Central memory CD8-positive, alpha-beta T cell (primary cell): ENCODE results near the gene TOLLIP.
A peak's percentile ranks its signal among the peaks of the same experiment; 100 is the strongest.

ENCODE experiments used
- ATAC-seq: fragments of 150-1000 bp; cut with Tn5 transposase; replicated peaks from 2 replicates; pipeline ENCODE4 v1.10.0; 2022; ENCODE audit warnings: mild to moderate bottlenecking, moderate FRiP score, moderate number of reproducible peaks; ENCODE audit not compliant: poor library complexity, severe bottlenecking; ENCODE audit errors: extremely low read depth
- DNase-seq, 2 donors: peaks; one replicate each; pipeline ENCODE4 v3.0.0; 2021; ENCODE audit warnings: low spot score in 2 of 2
- H3K27ac Mint-ChIP-seq: one replicate; pipeline ENCODE4 v1.8.0; 2022; ENCODE audit warnings: low read depth, mild to moderate bottlenecking, moderate library complexity, mixed read lengths
- H3K27me3 Mint-ChIP-seq: one replicate; pipeline ENCODE4 v1.8.0; 2022; ENCODE audit warnings: mixed read lengths
- H3K36me3 Mint-ChIP-seq: one replicate; pipeline ENCODE4 v1.8.0; 2022; ENCODE audit warnings: mild to moderate bottlenecking, moderate library complexity, mixed read lengths; ENCODE audit not compliant: insufficient read depth
- H3K4me1 Mint-ChIP-seq: one replicate; pipeline ENCODE4 v1.8.0; 2022; ENCODE audit warnings: mixed read lengths
- H3K4me3 Mint-ChIP-seq: one replicate; pipeline ENCODE4 v1.8.0; 2022; ENCODE audit warnings: mild to moderate bottlenecking, moderate library complexity, mixed read lengths
- H3K9me3 Mint-ChIP-seq: one replicate; pipeline ENCODE4 v1.8.0; 2022; ENCODE audit warnings: mixed read lengths

The TOLLIP gene

GRCh38 chr11:1297011-1297575, 12.3 kb downstream of the TOLLIP start:
- no peak for DNase-seq
- peaks cover 14% of the 10 kb centered on the region for H3K4me1 Mint-ChIP-seq

DNA sequence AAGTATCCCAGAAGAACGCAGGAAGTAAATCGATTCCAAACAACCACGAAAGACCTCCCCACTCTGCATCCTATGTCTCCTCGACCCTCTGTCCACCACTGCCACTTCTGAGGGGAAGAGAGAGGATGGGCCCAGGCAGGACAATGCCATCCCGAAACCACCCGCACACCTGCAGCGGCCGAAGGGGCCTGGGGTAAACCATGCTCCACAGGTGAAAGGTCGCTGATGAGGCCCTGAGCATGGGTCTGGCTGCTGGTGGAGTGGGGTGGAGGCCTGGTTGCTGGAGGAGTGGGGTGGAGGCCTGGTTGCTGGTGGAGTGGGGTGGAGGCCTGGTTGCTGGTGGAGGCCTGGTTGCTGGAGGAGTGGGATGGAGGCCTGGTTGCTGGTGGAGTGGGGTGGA, 13.1 kb downstream of the TOLLIP start:
- ATAC-seq (no peak), DNase-seq (no peak)
- Mint-ChIP-seq H3K27ac (no peak overlapping the region), H3K4me3 (no peak overlapping the region), H3K4me1 (peaks cover 12% of the 10 kb centered on the region), H3K36me3 (peaks cover 19% of the 10 kb centered on the region), H3K9me3 (no peaks in the 10 kb centered on the region), H3K27me3 (no peaks in the 10 kb centered on the region)

More at GRCh38 chr11:1297011-1297575, 12.3 kb downstream of the TOLLIP start:
- no peak overlapping the region for H3K27ac Mint-ChIP-seq
- no peak overlapping the region for H3K4me3 Mint-ChIP-seq
- no peak for ATAC-seq
- H3K36me3 Mint-ChIP-seq: peaks cover 19% of the 10 kb centered on the region
- no peaks in the 10 kb centered on the region for H3K9me3 Mint-ChIP-seq
- H3K27me3 Mint-ChIP-seq: no peaks in the 10 kb centered on the region

DNA sequence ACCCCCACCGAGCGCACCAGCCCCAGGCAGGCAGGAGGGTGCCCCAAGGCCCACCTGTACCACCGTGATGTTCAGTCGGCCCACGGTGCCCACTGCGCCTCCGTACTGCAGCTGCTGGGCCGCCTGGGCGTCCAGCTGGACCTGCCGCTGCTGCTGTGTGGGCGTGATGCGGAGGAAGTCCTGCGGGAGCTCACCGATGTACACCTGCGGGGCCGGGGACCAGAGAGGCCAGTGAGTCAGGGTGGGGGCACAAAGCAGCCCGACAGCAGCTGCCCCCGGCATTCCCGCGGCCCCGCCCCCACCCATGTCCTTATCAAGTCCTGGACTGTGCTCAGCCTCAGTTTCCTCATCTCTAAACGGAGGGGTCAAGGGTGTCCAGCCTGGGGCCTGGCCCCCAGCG, 13.8 kb downstream of the TOLLIP start:
- ATAC-seq (no peak), DNase-seq (no peak)
- Mint-ChIP-seq H3K4me1 (peaks cover 11% of the 10 kb centered on the region), H3K4me3 (no peak overlapping the region), H3K9me3 (no peaks in the 10 kb centered on the region), H3K27ac (no peak overlapping the region), H3K36me3 (peaks cover 22% of the 10 kb centered on the region), H3K27me3 (no peaks in the 10 kb centered on the region)

GRCh38 chr11:1295086-1295485, 14.3 kb downstream of the TOLLIP start:
- no peak overlapping the region for H3K4me3 Mint-ChIP-seq

DNA sequence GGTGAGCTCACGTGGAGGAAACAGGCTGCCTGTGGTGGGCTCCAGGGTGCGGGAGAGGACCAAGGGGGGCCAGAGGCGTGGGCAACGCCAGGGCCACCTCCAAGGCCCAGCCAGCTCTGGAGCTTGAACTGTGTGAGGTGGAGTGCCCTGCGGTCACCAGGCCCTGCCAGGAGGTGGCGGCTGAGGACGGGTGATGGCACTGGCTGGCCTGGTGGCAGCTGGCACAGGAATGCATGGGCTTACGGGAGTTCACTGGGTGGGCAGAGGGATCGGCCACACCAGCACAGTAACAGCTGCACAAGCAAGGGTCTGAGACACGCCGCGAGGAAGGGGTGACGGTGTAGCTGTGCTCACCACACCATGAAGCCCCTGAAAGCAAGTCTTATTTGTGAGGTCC, 15.8 kb downstream of the TOLLIP start:
- no peak overlapping the region for H3K27ac Mint-ChIP-seq
- peaks cover 11% of the 10 kb centered on the region for H3K4me1 Mint-ChIP-seq
- no peaks in the 10 kb centered on the region for H3K27me3 Mint-ChIP-seq
- DNase-seq: no peak
- H3K4me3 Mint-ChIP-seq: no peak overlapping the region
- peak; percentile 28 for ATAC-seq
- H3K36me3 Mint-ChIP-seq: peaks cover 18% of the 10 kb centered on the region
- H3K9me3 Mint-ChIP-seq: no peaks in the 10 kb centered on the region

More at GRCh38 chr11:1295086-1295485, 14.3 kb downstream of the TOLLIP start:
- no peak for ATAC-seq
- Mint-ChIP-seq H3K4me1 (peaks cover 11% of the 10 kb centered on the region), H3K27ac (no peak overlapping the region), H3K9me3 (no peaks in the 10 kb centered on the region), H3K27me3 (no peaks in the 10 kb centered on the region), H3K36me3 (peaks cover 22% of the 10 kb centered on the region)
- no peak for DNase-seq

DNA sequence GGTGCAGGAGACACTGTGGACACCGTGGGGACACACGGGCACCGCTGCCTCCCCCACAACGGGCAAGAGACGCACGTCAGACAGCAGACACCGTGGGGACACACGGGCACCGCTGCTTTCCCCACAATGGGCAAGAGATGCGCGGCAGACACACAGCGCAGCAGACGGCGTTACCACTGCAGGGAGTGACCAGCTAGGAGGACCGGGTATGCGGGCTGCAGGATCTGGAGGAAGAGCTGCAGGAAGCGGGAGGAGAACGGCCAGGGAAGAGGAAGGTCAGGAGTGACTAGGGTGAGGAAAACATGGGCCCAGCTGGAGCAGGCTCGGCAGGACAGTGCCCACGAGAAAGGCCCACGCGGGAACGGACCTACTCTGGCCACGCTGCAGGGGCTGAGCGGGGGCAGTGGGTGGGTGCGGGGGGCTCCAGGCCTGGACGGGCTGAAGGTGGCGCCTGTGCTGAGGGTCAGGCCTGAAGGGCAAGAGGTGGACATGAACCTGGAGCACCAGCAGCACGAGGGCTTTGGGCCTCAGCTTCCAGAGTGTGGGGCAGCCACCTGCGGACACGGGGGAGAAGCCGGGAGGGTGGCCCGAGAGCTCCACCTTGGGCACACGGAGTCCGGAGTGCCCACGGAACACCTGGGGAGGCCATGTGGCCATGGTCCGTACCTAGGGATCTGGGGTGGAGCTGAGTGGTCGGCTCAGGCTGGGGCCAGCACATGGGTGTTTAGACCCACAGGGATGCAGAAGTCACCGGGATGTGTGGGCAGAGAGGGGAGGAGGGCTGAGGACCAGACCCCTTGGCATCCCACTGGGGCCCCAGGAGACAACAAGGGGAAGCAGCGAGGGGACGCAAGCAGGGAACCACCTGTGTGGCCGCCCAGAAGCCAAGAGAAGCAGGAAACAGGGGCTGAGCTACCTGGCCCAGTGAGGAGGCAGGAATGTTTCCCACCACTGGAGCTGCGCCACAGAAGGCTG, 16.5 kb downstream of the TOLLIP start:
- no peak for DNase-seq
- peak overlapping the region; percentile 17 for H3K27ac Mint-ChIP-seq

GRCh38 chr11:1292018-1292643, 17.3 kb downstream of the TOLLIP start:
- Mint-ChIP-seq H3K4me3 (no peak overlapping the region), H3K36me3 (peaks cover 14% of the 10 kb centered on the region), H3K9me3 (no peaks in the 10 kb centered on the region), H3K27me3 (no peaks in the 10 kb centered on the region), H3K27ac (peak overlapping the region; percentile 17), H3K4me1 (peaks cover 11% of the 10 kb centered on the region)
- no peak for ATAC-seq
- DNase-seq: no peak

More for the DNA sequence above, 16.5 kb downstream of the TOLLIP start:
- ATAC-seq: no peak
- Mint-ChIP-seq H3K36me3 (peaks cover 14% of the 10 kb centered on the region), H3K4me1 (peaks cover 11% of the 10 kb centered on the region), H3K9me3 (no peaks in the 10 kb centered on the region), H3K27me3 (no peaks in the 10 kb centered on the region), H3K4me3 (no peak overlapping the region)

GRCh38 chr11:1291295-1292017, 18.0 kb downstream of the TOLLIP start:
- no peaks in the 10 kb centered on the region for H3K9me3 Mint-ChIP-seq
- peaks cover 16% of the 10 kb centered on the region for H3K36me3 Mint-ChIP-seq
- peaks cover 11% of the 10 kb centered on the region for H3K4me1 Mint-ChIP-seq
- DNase-seq: no peak
- no peak overlapping the region for H3K27ac Mint-ChIP-seq
- no peak for ATAC-seq
- H3K4me3 Mint-ChIP-seq: no peak overlapping the region
- no peaks in the 10 kb centered on the region for H3K27me3 Mint-ChIP-seq

GRCh38 chr11:1290052-1291040, 19.1 kb downstream of the TOLLIP start:
- peaks cover 16% of the 10 kb centered on the region for H3K36me3 Mint-ChIP-seq
- DNase-seq (no peak), ATAC-seq (no peak)
- H3K27ac Mint-ChIP-seq: no peak overlapping the region
- peaks cover 11% of the 10 kb centered on the region for H3K4me1 Mint-ChIP-seq
- H3K4me3 Mint-ChIP-seq: no peak overlapping the region
- no peaks in the 10 kb centered on the region for H3K27me3 Mint-ChIP-seq
- H3K9me3 Mint-ChIP-seq: no peaks in the 10 kb centered on the region

DNA sequence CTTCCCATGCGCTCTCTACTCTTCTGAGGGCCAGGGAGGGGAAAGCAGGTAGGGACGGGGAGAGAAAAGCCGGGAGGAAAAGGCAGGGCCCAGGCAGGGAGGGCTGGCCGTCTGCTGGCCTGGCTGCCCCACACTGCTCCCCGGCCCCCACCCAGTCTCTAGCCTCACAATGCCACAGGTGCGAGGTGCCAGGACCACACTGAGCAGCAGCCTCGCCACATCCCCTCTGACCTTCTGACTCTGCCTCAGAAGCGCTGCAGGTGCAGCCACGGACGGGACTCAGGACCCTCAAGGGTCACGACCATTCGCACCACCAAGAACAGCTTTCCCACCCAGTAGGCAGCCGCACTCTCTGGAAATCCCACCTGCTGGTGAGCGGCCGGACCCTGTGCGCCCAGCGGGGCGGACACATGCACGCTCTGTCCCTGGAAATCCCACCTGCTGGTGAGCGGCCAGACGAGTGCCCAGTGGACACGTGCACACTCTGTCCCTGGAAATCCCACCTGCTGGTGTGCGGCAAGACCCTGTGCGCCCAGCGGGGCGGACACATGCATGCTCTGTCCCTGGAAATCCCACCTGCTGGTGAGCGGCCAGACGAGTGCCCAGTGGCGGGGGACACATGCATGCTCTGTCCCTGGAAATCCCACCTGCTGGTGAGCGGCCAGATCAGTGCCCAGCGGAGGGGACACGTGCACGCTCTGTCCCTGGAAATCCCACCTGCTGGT, 20.1 kb downstream of the TOLLIP start:
- Mint-ChIP-seq H3K36me3 (peaks cover 18% of the 10 kb centered on the region), H3K4me3 (no peak overlapping the region), H3K9me3 (no peaks in the 10 kb centered on the region), H3K27ac (no peak overlapping the region), H3K27me3 (no peaks in the 10 kb centered on the region), H3K4me1 (peaks cover 11% of the 10 kb centered on the region)
- DNase-seq (no peak), ATAC-seq (no peak)
